K562 (cell line): Measurements from ENCODE around the gene CD70. TPM values are rescaled to one million over a fixed set of nuclear protein-coding genes. Genes with fewer than 3 reads are reported as not detected.
A peak's percentile ranks its signal among the peaks of the same experiment; 100 is the strongest.

Experiments used
- ATAC-seq: fragments of 200-7000 bp; cut with Tn5 transposase; 3 replicates; pipeline ENCODE4 v1.9.1; 2020; ENCODE audit warnings: moderate library complexity
- BruUV-seq: library from RNA; stranded (reverse); fragments of 400-500 nt; replicated peaks from 2 replicates; lab custom pipeline; 2021; lab: Mats Ljungman, UMichigan
- CTCF ChIA-PET: fragments of 300-600 bp; formaldehyde crosslinking; extraction: SDS; loops from one replicate; lab custom pipeline; 2021; ENCODE audit warnings: low intra/inter-chr PET ratio; lab: Yijun Ruan, JAX
- POLR2A ChIA-PET: fragments of 300-600, 350-650 bp; sonication (Branson Sonifier 250); formaldehyde crosslinking; extraction: SDS; loops from one replicate; lab custom pipeline; 2021; ENCODE audit warnings: antibody characterized with exemption, inconsistent platforms; lab: Yijun Ruan, JAX
- DNase-seq, 4 experiments: peaks; one replicate each; pipeline versions ENCODE4 v3.0.0 to v3.0.0-alpha.2; 2011 to 2018; ENCODE audit warnings: low spot score in 3 of 4, mixed read lengths in 3 of 4; ENCODE audit errors: extremely low read depth in 1 of 4
- FAIRE-seq: peaks from 2 replicates; lab custom pipeline; 2011; peaks lifted over from hg19 to GRCh38; lab: Jason Lieb, UNC
- H2AFZ ChIP-seq: 2 replicates; pipeline ENCODE4 v1.6.0; 2011; ENCODE audit warnings: low read depth, low read length, control low read depth, inconsistent platforms
- H3K27ac ChIP-seq: fragments of 200-600 bp; 3 replicates; pipeline ENCODE4 v1.8.0; 2011; ENCODE audit warnings: low read depth, mild to moderate bottlenecking, control low read depth, inconsistent platforms, low read length, moderate library complexity, mixed read lengths; ENCODE audit errors: extremely low read depth
- H3K27me3 ChIP-seq, 2 experiments: fragments of 300-600 bp in 1 of 2; 2 replicates in 1 of 2; 3 replicates in 1 of 2; pipeline versions ENCODE4 v1.6.0 to v1.8.0; 2011; ENCODE audit warnings: inconsistent platforms in 2 of 2, low read length in 2 of 2, mild to moderate bottlenecking in 1 of 2, mixed read lengths in 1 of 2, moderate library complexity in 1 of 2; ENCODE audit not compliant: control insufficient read depth in 2 of 2, insufficient read depth in 2 of 2
- H3K36me3 ChIP-seq: fragments of 300-600 bp; 3 replicates; pipeline ENCODE4 v1.8.0; 2011; ENCODE audit warnings: mild to moderate bottlenecking, low read length, inconsistent platforms; ENCODE audit not compliant: control insufficient read depth, insufficient read depth
- H3K4me1 ChIP-seq, 2 experiments: fragments of 200-600 bp in 1 of 2; replicated peaks in 1 of 2; 2 replicates in 1 of 2; 3 replicates in 1 of 2; pipeline versions ENCODE4 v1.5.1 to v1.8.0; 2011; ENCODE audit warnings: inconsistent platforms in 2 of 2, low read length in 2 of 2, mild to moderate bottlenecking in 1 of 2, mixed read lengths in 1 of 2, moderate library complexity in 1 of 2; ENCODE audit not compliant: control insufficient read depth in 2 of 2, insufficient read depth in 2 of 2
- H3K4me2 ChIP-seq: 2 replicates; pipeline ENCODE4 v1.6.1; 2011; ENCODE audit warnings: low read length, control low read depth, inconsistent platforms, mixed read lengths; ENCODE audit not compliant: insufficient read depth
- H3K4me3 ChIP-seq: fragments of 200-600 bp; sonication (generic), shearing (Covaris generic); 2 replicates; pipeline ENCODE4 v1.5.1; 2016; ENCODE audit warnings: control low read depth, inconsistent platforms
- H3K79me2 ChIP-seq: fragments of 200-600 bp; 3 replicates; pipeline ENCODE4 v1.8.0; 2011; ENCODE audit warnings: low read length, inconsistent platforms; ENCODE audit not compliant: control insufficient read depth, insufficient read depth
- H3K9ac ChIP-seq, 2 experiments: 2 replicates each; pipeline versions ENCODE4 v1.6.0 to v1.6.1; 2011; ENCODE audit warnings: low read depth in 2 of 2, low read length in 2 of 2, control low read depth in 1 of 2, inconsistent platforms in 1 of 2, mild to moderate bottlenecking in 1 of 2, mixed read lengths in 1 of 2; ENCODE audit not compliant: insufficient read depth in 1 of 2
- H3K9me1 ChIP-seq: one replicate; pipeline ENCODE4 v1.6.0; 2011; ENCODE audit warnings: inconsistent platforms, mild to moderate bottlenecking, low read length, moderate library complexity; ENCODE audit not compliant: control insufficient read depth, insufficient read depth
- H3K9me3 ChIP-seq: replicated peaks from 2 replicates; pipeline ENCODE4 v1.5.1; 2011; ENCODE audit warnings: low read depth, low read length, inconsistent platforms; ENCODE audit not compliant: control insufficient read depth, insufficient read depth
- H4K20me1 ChIP-seq: replicated peaks from 2 replicates; pipeline ENCODE4 v1.6.1; 2011; ENCODE audit warnings: low read length, inconsistent platforms, mixed read lengths; ENCODE audit not compliant: control insufficient read depth, insufficient read depth
- NFXL1 ChIP-seq: fragments of 450-650 bp; formaldehyde crosslinking; IDR thresholded peaks from 2 replicates; pipeline ENCODE4 v1.4.0; 2021; ENCODE audit warnings: mild to moderate bottlenecking
- POLR2AphosphoS2 ChIP-seq: IDR thresholded peaks from 2 replicates; pipeline ENCODE4 v1.6.1; 2012; ENCODE audit warnings: low read length, improper control_type of control experiment
- POLR2G ChIP-seq: fragments of 200-400 bp; formaldehyde crosslinking; IDR thresholded peaks from 2 replicates; pipeline ENCODE4 v1.6.1; 2017; ENCODE audit warnings: low read depth, mild to moderate bottlenecking, antibody characterized with exemption, low read length, moderate library complexity
- ZNF140 ChIP-seq: fragments of 250-450 bp; sonication (Bioruptor Pico); IDR thresholded peaks from 2 replicates; pipeline ENCODE4 v1.8.0; 2021; ENCODE audit warnings: moderate library complexity, mild to moderate bottlenecking, inconsistent platforms
- WGBS: fragments of 100-300 bp; shearing (Covaris generic); methylation state at CpG from one replicate; pipeline ENCODE4 v1.1.6; 2016; ENCODE audit warnings: low coverage, mixed read lengths; ENCODE audit not compliant: insufficient coverage; ENCODE audit errors: missing lambda C conversion rate; 5-methylcytosine and 5-hydroxymethylcytosine counted together
- in situ Hi-C: fragments of 300-500 bp; cut with MboI; formaldehyde crosslinking; loops from 4 replicates; pipeline ENCODE4 v1.15.0; 2018; ENCODE audit warnings: inconsistent platforms, mixed read lengths
- intact Hi-C: fragments of 100-400 bp; cut with micrococcal nuclease; formaldehyde crosslinking; loops from 2 replicates; pipeline ENCODE4 v1.14.2; 2022
- polyA plus RNA-seq, 8 experiments: library from polyadenylated mRNA; depleted of rRNA in 4 of 8; stranded (reverse) in 5 of 8; unstranded in 3 of 8; fragments of >200 nt; fragmentation: Nextera tagmentation in 2 of 8; fragmentation: Illumina TruSeq in 1 of 8; extraction: Ambion mirVana in 2 of 8; extraction: Trizol in 1 of 8; gene quantifications; 2 replicates each; pipeline versions ENCODE4 v1.2.1 to v1.2.3, GENCODE V29; 2011 to 2014; ENCODE audit warnings: inconsistent platforms in 1 of 8, missing spikeins in 1 of 8
- total RNA-seq, 7 experiments: library from RNA; depleted of rRNA in 6 of 7; stranded (reverse); fragments of >200 nt in 6 of 7; fragmentation: Illumina TruSeq in 2 of 7; extraction: Trizol in 2 of 7; gene quantifications; 2 replicates each; pipeline versions ENCODE4 v1.2.1 to v1.2.3, GENCODE V29; 2011 to 2021; ENCODE audit warnings: low replicate concordance in 1 of 7
- TF ChIP-seq, protein P1 (sequence below): fragments of 450-650 bp; formaldehyde crosslinking; IDR thresholded peaks from 2 replicates; pipeline ENCODE4 v1.4.0; 2022; ENCODE audit warnings: missing genetic modification characterization
- TF ChIP-seq, protein P2 (sequence below): sonication (generic); formaldehyde crosslinking; IDR thresholded peaks from 2 replicates; pipeline ENCODE4 v1.9.0; 2022; ENCODE audit warnings: mild to moderate bottlenecking, missing genetic modification reagents

Gene CD70
- total and polyA plus RNA-seq, 9 of the 15 experiments (the other 6 are each of a cell fraction or from before 2014, with no cell fraction given) = 0.06 to 0.58 (median 0.33) TPM; not detected in 4

DNA sequence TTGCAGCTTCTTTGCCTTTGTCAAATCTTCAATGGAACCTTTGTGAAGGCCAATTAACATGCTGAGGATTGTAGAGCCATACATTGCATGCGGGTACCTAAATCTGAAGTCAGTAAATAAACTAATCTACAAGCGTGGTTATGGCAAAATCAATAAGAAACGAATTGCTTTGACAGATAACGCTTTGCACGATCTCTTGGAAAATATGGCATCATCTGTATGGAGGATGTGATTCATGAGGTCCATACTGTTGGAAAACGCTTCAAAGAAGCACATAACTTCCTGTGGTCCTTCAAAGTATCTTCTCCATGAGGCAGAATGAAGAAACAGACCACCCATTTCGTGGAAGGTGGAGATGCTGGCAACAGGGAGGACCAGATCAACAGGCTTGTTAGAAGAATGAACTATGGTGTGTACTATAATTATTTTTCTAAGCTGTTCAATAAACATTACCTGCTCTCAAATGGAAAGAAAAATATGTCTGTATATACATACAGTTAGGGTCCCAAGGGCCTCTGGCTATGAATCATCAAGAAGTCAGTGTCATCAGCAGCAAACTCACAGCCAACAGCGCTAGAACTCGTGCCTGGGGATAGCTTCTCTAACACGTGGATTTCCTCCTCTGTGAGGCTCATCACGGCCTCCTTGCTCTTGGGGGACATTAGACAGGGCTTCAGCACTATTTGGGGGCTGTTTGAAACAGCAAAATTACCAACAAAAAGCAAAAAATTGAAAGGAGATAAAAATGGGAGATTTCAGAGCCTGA lies 2.9 kb upstream of the CD70 start (continued):
- TF ChIP-seq, protein P1, sequence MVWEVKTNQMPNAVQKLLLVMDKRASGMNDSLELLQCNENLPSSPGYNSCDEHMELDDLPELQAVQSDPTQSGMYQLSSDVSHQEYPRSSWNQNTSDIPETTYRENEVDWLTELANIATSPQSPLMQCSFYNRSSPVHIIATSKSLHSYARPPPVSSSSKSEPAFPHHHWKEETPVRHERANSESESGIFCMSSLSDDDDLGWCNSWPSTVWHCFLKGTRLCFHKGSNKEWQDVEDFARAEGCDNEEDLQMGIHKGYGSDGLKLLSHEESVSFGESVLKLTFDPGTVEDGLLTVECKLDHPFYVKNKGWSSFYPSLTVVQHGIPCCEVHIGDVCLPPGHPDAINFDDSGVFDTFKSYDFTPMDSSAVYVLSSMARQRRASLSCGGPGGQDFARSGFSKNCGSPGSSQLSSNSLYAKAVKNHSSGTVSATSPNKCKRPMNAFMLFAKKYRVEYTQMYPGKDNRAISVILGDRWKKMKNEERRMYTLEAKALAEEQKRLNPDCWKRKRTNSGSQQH (CRISPR knock-in tag) = no peak
- TF ChIP-seq, protein P2, sequence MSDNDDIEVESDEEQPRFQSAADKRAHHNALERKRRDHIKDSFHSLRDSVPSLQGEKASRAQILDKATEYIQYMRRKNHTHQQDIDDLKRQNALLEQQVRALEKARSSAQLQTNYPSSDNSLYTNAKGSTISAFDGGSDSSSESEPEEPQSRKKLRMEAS = 0 out of 2 replicates have a peak, but pooled peaks have one; percentile 25
- no peak for TF ChIP-seq ZNF140

DNA sequence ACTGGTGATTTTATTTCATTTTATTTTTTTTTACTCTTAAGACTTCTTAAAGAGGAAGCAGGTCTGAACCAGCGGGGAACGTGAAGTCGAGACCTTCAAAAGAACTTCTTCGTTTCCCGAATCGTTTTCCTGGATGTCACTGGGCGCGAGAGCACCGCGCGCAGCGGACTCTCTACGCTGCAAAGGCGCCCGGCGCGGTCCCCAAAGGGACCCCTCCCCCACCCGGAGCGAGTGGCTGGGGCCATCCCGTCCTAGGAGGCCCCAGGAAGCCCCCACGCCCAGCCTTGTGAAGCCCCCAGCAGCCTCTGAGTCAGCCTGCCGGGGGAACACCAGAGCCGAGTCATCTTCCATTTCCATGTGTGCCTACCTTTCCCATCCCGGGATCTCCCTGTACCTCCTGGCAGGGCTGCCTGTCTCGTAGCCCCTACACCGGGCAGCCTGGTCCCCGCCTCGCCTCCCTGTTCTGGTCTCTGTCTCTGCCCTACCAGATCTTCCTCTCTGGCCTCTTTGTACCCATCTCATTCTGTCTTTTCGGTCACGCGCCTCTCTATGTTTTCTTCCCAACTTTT lies 608 bp downstream of the CD70 start:
- WGBS = 56% methylated on average over 30 of the region's 31 CpGs
- Histone ChIP-seq H3K9me3 (no peaks in the 10 kb centered on the region), H3K79me2 (no peaks in the 10 kb centered on the region), H3K27me3 (peaks cover 0 to 11% of the 10 kb centered on the region in 2 experiments; a peak in 2 of 5 replicates), H2AFZ (no peak overlapping the region), H3K9me1 (no peaks in the 10 kb centered on the region), H3K9ac (0 out of 4 replicates have a peak overlapping the region, but pooled peaks of 1 of the 2 experiments have one; percentile 11), H4K20me1 (no peaks in the 10 kb centered on the region), H3K4me3 (no peak overlapping the region), H3K27ac (no peak overlapping the region), H3K4me2 (no peak overlapping the region), H3K36me3 (no peaks in the 10 kb centered on the region), H3K4me1 (peaks cover 22 to 37% of the 10 kb centered on the region in 2 experiments; a peak in 4 of 5 replicates)
- BruUV-seq = no TSS peak
- POLR2A ChIA-PET = no interaction called here
- TF ChIP-seq POLR2G (peak; percentile 60), NFXL1 (CRISPR knock-in tag) (no peak), POLR2AphosphoS2 (0 out of 2 replicates have a peak, but pooled peaks have one; percentile 19)
- no peak for ATAC-seq
- no peak for FAIRE-seq
- no peak for DNase-seq
- in situ Hi-C loops = no loop called here
- intact Hi-C loops = no loop called here
- CTCF ChIA-PET = no interaction called here
